Trophoblast cell (in vitro differentiated cells and primary cell): ENCODE measurements around the gene SPAG16.

Source experiments
- DNase-seq, 2 donors: peaks; one replicate each; pipeline ENCODE4 v3.0.0-alpha.2; 2016
- H2AFZ ChIP-seq: 2 replicates; pipeline ENCODE4 v1.6.1; 2013; ENCODE audit warnings: low read length, moderate library complexity, mild to moderate bottlenecking; ENCODE audit not compliant: insufficient read depth, poor library complexity
- H2AK5ac ChIP-seq: 2 replicates; pipeline ENCODE4 v1.6.1; 2013; ENCODE audit warnings: mild to moderate bottlenecking, low read length
- H2BK120ac ChIP-seq: 2 replicates; pipeline ENCODE4 v1.6.1; 2013; ENCODE audit warnings: low read length, mild to moderate bottlenecking, moderate library complexity; ENCODE audit not compliant: insufficient read depth, poor library complexity
- H2BK12ac ChIP-seq: 2 replicates; pipeline ENCODE4 v1.6.1; 2013; ENCODE audit warnings: mild to moderate bottlenecking, low read length, moderate library complexity
- H2BK5ac ChIP-seq: 2 replicates; pipeline ENCODE4 v1.6.1; 2013; ENCODE audit warnings: low read length, low read depth, moderate library complexity, mild to moderate bottlenecking; ENCODE audit not compliant: poor library complexity
- H3K14ac ChIP-seq: 2 replicates; pipeline ENCODE4 v1.6.1; 2013; ENCODE audit warnings: mild to moderate bottlenecking, low read length
- H3K18ac ChIP-seq: 2 replicates; pipeline ENCODE4 v1.6.1; 2013; ENCODE audit warnings: mild to moderate bottlenecking, low read length
- H3K23ac ChIP-seq: 2 replicates; pipeline ENCODE4 v1.6.1; 2013; ENCODE audit warnings: low read length
- H3K27ac ChIP-seq: 2 replicates; pipeline ENCODE4 v1.5.1; 2013; ENCODE audit warnings: low read depth, mild to moderate bottlenecking, inconsistent platforms, low read length, moderate library complexity
- H3K27me3 ChIP-seq: 2 replicates; pipeline ENCODE4 v1.6.1; 2013; ENCODE audit warnings: inconsistent platforms, mild to moderate bottlenecking, low read length, moderate library complexity; ENCODE audit not compliant: insufficient read depth
- H3K36me3 ChIP-seq, 2 experiments: 1 replicate in 1 of 2; 2 replicates in 1 of 2; pipeline ENCODE4 v1.6.1; 2013; ENCODE audit warnings: low read length in 2 of 2, mild to moderate bottlenecking in 2 of 2, moderate library complexity in 1 of 2; ENCODE audit not compliant: insufficient read depth in 2 of 2, control insufficient read depth in 1 of 2
- H3K4ac ChIP-seq: 2 replicates; pipeline ENCODE4 v1.6.1; 2013; ENCODE audit warnings: low read depth, mild to moderate bottlenecking, low read length, moderate library complexity
- H3K4me1 ChIP-seq, 2 experiments: 1 replicate in 1 of 2; 2 replicates in 1 of 2; pipeline ENCODE4 v1.6.1; 2013; ENCODE audit warnings: low read length in 2 of 2, mild to moderate bottlenecking in 2 of 2, moderate library complexity in 1 of 2; ENCODE audit not compliant: insufficient read depth in 2 of 2, control insufficient read depth in 1 of 2
- H3K4me2 ChIP-seq: 2 replicates; pipeline ENCODE4 v1.6.1; 2013; ENCODE audit warnings: inconsistent platforms, mild to moderate bottlenecking, low read length, moderate library complexity
- H3K4me3 ChIP-seq: 2 replicates; pipeline ENCODE4 v1.5.1; 2013; ENCODE audit warnings: mild to moderate bottlenecking, low read depth, low read length, inconsistent platforms
- H3K79me1 ChIP-seq: one replicate; pipeline ENCODE4 v1.6.1; 2013; ENCODE audit warnings: low read length
- H3K79me2 ChIP-seq: 2 replicates; pipeline ENCODE4 v1.6.1; 2013; ENCODE audit warnings: low read length, mild to moderate bottlenecking; ENCODE audit not compliant: control insufficient read depth, insufficient read depth, poor library complexity
- H3K9ac ChIP-seq: 2 replicates; pipeline ENCODE4 v1.6.1; 2013; ENCODE audit warnings: mild to moderate bottlenecking, low read length
- H3K9me3 ChIP-seq: 2 replicates; pipeline ENCODE4 v1.6.1; 2013; ENCODE audit warnings: low read depth, mild to moderate bottlenecking, control low read depth, inconsistent platforms, low read length; ENCODE audit not compliant: insufficient read depth
- H4K12ac ChIP-seq: 2 replicates; pipeline ENCODE4 v1.6.1; 2013; ENCODE audit warnings: low read depth, mild to moderate bottlenecking, low read length, moderate library complexity
- H4K8ac ChIP-seq: 2 replicates; pipeline ENCODE4 v1.6.1; 2013; ENCODE audit warnings: low read depth, mild to moderate bottlenecking, low read length, moderate library complexity
- H4K91ac ChIP-seq: one replicate; pipeline ENCODE4 v1.6.1; 2013; ENCODE audit warnings: low read depth, mild to moderate bottlenecking, low read length, moderate library complexity
- WGBS: extraction: QIAGEN DNeasy Blood & Tissue Kit; methylation state at CpG from one replicate; pipeline ENCODE4 v1.1.7; 2013; ENCODE audit warnings: missing lambda C conversion rate; ENCODE audit not compliant: insufficient read length, insufficient coverage; ENCODE audit errors: extremely low coverage; 5-methylcytosine and 5-hydroxymethylcytosine counted together

SPAG16 gene

DNA sequence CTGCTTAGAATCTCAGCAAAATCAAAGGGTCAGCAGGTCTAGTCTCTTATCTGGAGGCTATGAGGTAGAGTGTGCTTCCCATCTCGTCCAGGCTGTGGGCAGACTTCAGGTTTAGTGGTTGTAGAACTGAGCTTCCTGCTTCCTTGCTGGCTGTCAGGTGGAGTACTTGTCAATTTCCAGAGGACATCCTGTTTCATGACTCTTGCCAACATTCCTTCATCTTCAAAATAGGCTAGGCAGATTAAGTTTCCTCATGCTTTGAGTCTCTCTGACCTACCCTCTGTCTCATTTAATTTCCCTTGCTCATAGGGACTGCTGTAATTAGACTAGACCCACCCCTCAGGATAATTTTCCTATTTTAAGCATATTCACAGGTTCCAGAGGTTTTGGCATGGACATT is 562.6 kb downstream of the SPAG16 start:
- H3K4me1 ChIP-seq = peaks cover 0 to 3% of the 10 kb centered on the region in 2 experiments
- H4K91ac ChIP-seq = no peak overlapping the region
- no peak overlapping the region for H3K23ac ChIP-seq
- DNase-seq = no peak
- H3K4me3 ChIP-seq = no peak overlapping the region
- no peaks in the 10 kb centered on the region for H3K27me3 ChIP-seq
- WGBS = no CpG with 5 or more reads among the region's 1 CpG
- no peaks in the 10 kb centered on the region for H3K9me3 ChIP-seq
- H2AFZ ChIP-seq = no peak overlapping the region
- H2BK120ac ChIP-seq = no peak overlapping the region
- H3K36me3 ChIP-seq = peaks cover 0 to 5% of the 10 kb centered on the region in 2 experiments
- no peaks in the 10 kb centered on the region for H3K79me2 ChIP-seq
- no peak overlapping the region for H2AK5ac ChIP-seq
- no peak overlapping the region for H4K12ac ChIP-seq
- H3K4me2 ChIP-seq = no peak overlapping the region
- H3K27ac ChIP-seq = no peak overlapping the region
- H3K79me1 ChIP-seq = no peaks in the 10 kb centered on the region
- H2BK12ac ChIP-seq = no peak overlapping the region
- no peak overlapping the region for H3K14ac ChIP-seq
- no peak overlapping the region for H2BK5ac ChIP-seq
- H3K18ac ChIP-seq = no peak overlapping the region
- H3K4ac ChIP-seq = no peak overlapping the region
- no peak overlapping the region for H4K8ac ChIP-seq
- H3K9ac ChIP-seq = no peak overlapping the region

DNA sequence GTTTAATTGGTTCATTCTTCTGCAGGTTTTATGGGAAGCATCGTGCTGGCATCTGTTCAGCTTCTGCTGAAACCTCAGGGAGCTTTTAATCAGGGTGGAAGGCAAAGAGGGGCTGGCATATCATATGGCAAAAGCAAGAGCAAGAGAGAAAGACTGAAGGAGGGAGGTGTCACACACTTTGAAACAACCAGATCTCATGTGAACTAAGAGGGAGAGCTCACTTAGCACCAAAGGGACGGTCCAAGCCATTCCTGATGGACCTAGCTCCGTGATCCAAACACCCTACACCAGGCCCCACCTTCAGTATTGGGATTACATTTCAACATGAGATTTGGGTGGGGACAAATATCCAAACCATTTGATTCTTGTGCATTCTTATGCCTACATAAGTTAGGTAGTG is 563.1 kb downstream of the SPAG16 start:
- Histone ChIP-seq H4K8ac (no peak overlapping the region), H3K36me3 (peaks cover 0 to 5% of the 10 kb centered on the region in 2 experiments), H4K91ac (no peak overlapping the region), H3K4me1 (peaks cover 0 to 3% of the 10 kb centered on the region in 2 experiments), H2AK5ac (no peak overlapping the region), H3K4me2 (no peak overlapping the region), H3K4ac (no peak overlapping the region), H3K18ac (no peak overlapping the region), H2BK120ac (no peak overlapping the region), H3K23ac (no peak overlapping the region), H3K9me3 (peaks cover under 1% of the 10 kb centered on the region), H3K79me2 (no peaks in the 10 kb centered on the region), H3K27ac (no peak overlapping the region), H3K14ac (no peak overlapping the region), H3K4me3 (no peak overlapping the region), H3K27me3 (no peaks in the 10 kb centered on the region), H3K79me1 (no peaks in the 10 kb centered on the region), H4K12ac (no peak overlapping the region), H3K9ac (no peak overlapping the region), H2BK12ac (no peak overlapping the region), H2AFZ (no peak overlapping the region), H2BK5ac (no peak overlapping the region)
- WGBS = no CpG with 5 or more reads among the region's 3 CpGs
- DNase-seq = no peak

DNA sequence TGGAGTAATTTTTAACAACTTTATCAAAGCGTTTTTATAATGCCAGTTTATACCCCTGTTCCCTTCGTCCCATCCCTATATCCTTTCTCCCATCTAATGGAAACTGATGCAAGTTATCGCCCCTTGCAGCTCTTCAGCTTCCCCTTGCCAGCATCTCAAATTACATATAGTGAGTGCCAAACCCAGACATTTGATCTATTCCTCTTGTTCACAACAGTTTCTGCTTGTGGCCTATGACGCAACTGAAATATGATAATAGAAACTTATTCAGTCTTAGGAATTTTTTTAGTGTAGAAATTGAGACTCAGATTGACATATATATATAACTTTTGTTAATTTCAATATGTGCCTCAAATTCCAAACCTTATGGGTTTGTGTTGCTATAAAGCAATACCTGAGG is 564.4 kb downstream of the SPAG16 start:
- Histone ChIP-seq H4K8ac (no peak overlapping the region), H2BK5ac (no peak overlapping the region), H3K9me3 (peaks cover 1% of the 10 kb centered on the region), H3K79me2 (no peaks in the 10 kb centered on the region), H2BK12ac (no peak overlapping the region), H3K18ac (no peak overlapping the region), H2AFZ (no peak overlapping the region), H3K23ac (no peak overlapping the region), H4K12ac (no peak overlapping the region), H3K14ac (no peak overlapping the region), H3K9ac (no peak overlapping the region), H2BK120ac (no peak overlapping the region), H3K4ac (no peak overlapping the region), H3K4me2 (no peak overlapping the region), H3K36me3 (peaks cover 0 to 3% of the 10 kb centered on the region in 2 experiments), H2AK5ac (no peak overlapping the region), H3K27me3 (no peaks in the 10 kb centered on the region), H3K79me1 (no peaks in the 10 kb centered on the region), H3K27ac (no peak overlapping the region), H3K4me3 (no peak overlapping the region), H4K91ac (no peak overlapping the region), H3K4me1 (peaks cover 0 to 3% of the 10 kb centered on the region in 2 experiments)
- no peak for DNase-seq
- no CpG with 5 or more reads among the region's 4 CpGs for WGBS

DNA sequence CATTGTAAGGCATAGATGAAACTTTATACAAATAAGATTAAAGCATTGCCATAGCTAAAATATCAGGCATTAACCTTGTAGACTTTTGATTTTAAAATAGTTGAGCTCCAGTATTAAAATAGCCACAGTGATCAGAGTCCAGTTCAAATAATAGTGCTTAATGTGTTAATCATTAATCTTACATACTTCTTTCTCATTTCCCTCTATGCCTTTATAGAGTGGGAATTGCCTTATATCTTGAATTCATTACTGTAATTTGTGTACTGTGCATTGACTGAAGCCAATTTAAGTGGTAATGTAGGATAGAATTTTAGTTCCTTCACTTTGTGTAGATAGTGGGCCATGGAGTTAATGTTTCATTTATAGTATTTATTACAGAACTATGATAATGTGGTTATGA is 577.4 kb downstream of the SPAG16 start:
- H3K79me1 ChIP-seq = no peaks in the 10 kb centered on the region
- H4K12ac ChIP-seq = no peak overlapping the region
- H3K9ac ChIP-seq = no peak overlapping the region
- no peak overlapping the region for H2AK5ac ChIP-seq
- H3K36me3 ChIP-seq = no peaks in the 10 kb centered on the region
- no peak overlapping the region for H4K91ac ChIP-seq
- no peaks in the 10 kb centered on the region for H3K27me3 ChIP-seq
- no peak overlapping the region for H2BK5ac ChIP-seq
- no peak overlapping the region for H3K4ac ChIP-seq
- no peaks in the 10 kb centered on the region for H3K79me2 ChIP-seq
- no peak overlapping the region for H3K23ac ChIP-seq
- H3K14ac ChIP-seq = no peak overlapping the region
- H3K4me2 ChIP-seq = no peak overlapping the region
- H2AFZ ChIP-seq = no peak overlapping the region
- no peak for DNase-seq
- H3K4me1 ChIP-seq = no peaks in the 10 kb centered on the region
- H3K9me3 ChIP-seq = no peaks in the 10 kb centered on the region
- H2BK12ac ChIP-seq = no peak overlapping the region
- no peak overlapping the region for H2BK120ac ChIP-seq
- H3K18ac ChIP-seq = no peak overlapping the region
- H4K8ac ChIP-seq = no peak overlapping the region
- no peak overlapping the region for H3K4me3 ChIP-seq
- no peak overlapping the region for H3K27ac ChIP-seq
